Transverse colon (tissue), 4 donors: ENCODE results near the gene MEX3C.

Experiments
- CTCF ChIP-seq, 5 experiments: fragments of 200-600 bp in 3 of 5; fragments of 450-650 bp in 2 of 5; sonication (generic) in 3 of 5; IDR thresholded peaks; 1 replicate in 2 of 5; 2 replicates in 3 of 5; pipeline ENCODE4 v1.5.1; 2016 to 2017; ENCODE audit warnings: antibody characterized with exemption in 5 of 5, inconsistent platforms in 3 of 5, mild to moderate bottlenecking in 2 of 5, moderate library complexity in 1 of 5
- EP300 ChIP-seq: sonication (generic); formaldehyde crosslinking; IDR thresholded peaks from one replicate; pipeline ENCODE4 v1.6.1; 2017; ENCODE audit warnings: antibody characterized with exemption, low read depth
- POLR2A ChIP-seq: fragments of 450-650 bp; IDR thresholded peaks from one replicate; pipeline ENCODE4 v1.6.1; 2016; ENCODE audit warnings: antibody characterized with exemption, mild to moderate bottlenecking, moderate library complexity
- POLR2AphosphoS5 ChIP-seq, 3 donors: sonication (generic); formaldehyde crosslinking; IDR thresholded peaks; one replicate each; pipeline ENCODE4 v1.6.1; 2016; ENCODE audit warnings: antibody characterized with exemption in 3 of 3

- TF ChIP-seq CTCF (IDR thresholded peaks at IDR 0.05) (no peak), POLR2A (no peak), EP300 (no peak), POLR2AphosphoS5 (IDR thresholded peaks at IDR 0.05) (no peak)
Measured at GRCh38 chr18:51157215-51157614, 40.3 kb downstream of the MEX3C start.
